Left cardiac atrium (tissue), 4 donors: Measurements from ENCODE around the gene ARHGAP21. TPM values are rescaled to one million over a fixed set of nuclear protein-coding genes. Genes with fewer than 3 reads are reported as not detected.
"Not testable (repeated sequence)": the region's sequence is repeated elsewhere in the genome, so short reads cannot be mapped to it uniquely, and the experiment has no call there.

Source experiments
- ATAC-seq, 2 donors: fragments of 200-7000 bp; cut with Tn5 transposase; one replicate each; pipeline ENCODE4 v1.9.1; 2020; ENCODE audit warnings: mild to moderate bottlenecking in 2 of 2, moderate library complexity in 2 of 2
- DNase-seq: peaks from one replicate; pipeline ENCODE4 v3.0.0-alpha.2; 2020
- intact Hi-C, 2 donors: fragments of 100-400 bp; cut with DNase I; formaldehyde crosslinking; loops; one replicate each; pipeline versions ENCODE4 v1.14.1 to v1.15.1; 2022 to 2023
- total RNA-seq, 2 donors: library from RNA; stranded (reverse); fragmentation: NEBNext Ultra II Directional; extraction: Animal tissue kit (Norgen Biotek cat#: 25700); gene quantifications; one replicate each; pipeline ENCODE4 v1.2.1, GENCODE V29; 2021
- donor health status: DM: no; HTN: yes; CAD: no.
- donor health status: DM: no; HTN: yes; CAD: no; lungs with severe emphysema.
- donor health status: DM: yes; HTN: yes; CAD: no.
- donor health status: Dilated cardiomyopathy.

Gene ARHGAP21
- total RNA-seq, 2 donors from 2014 or later: 44.7 to 57.9 TPM

GRCh38 chr10:24652381-24652957, 71.2 kb downstream of the ARHGAP21 start:
- intact Hi-C loops: no loop called here
- ATAC-seq: no peak
- no peak for DNase-seq

DNA sequence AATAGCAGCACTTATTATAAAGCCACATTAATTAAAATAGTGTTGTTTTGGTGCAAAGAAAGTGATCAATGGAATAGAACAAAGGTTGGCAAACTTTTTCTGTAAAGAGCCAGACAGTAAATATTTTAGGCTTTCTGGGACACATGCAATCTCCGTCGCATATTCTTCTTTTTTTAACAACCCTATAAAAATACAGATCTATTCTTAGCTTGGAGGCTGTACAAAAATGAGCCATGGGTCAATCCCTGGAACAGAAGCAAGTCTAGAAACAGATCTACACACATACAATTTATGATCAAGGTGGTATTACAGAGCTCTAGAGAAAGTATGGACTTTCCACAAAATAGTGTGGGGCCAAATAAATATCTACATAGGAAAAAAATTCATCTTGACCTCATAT, 71.8 kb downstream of the ARHGAP21 start:
- intact Hi-C loops: no loop called here
- DNase-seq: no peak
- peak in 1 of 2 donors; percentile 30 for ATAC-seq

DNA sequence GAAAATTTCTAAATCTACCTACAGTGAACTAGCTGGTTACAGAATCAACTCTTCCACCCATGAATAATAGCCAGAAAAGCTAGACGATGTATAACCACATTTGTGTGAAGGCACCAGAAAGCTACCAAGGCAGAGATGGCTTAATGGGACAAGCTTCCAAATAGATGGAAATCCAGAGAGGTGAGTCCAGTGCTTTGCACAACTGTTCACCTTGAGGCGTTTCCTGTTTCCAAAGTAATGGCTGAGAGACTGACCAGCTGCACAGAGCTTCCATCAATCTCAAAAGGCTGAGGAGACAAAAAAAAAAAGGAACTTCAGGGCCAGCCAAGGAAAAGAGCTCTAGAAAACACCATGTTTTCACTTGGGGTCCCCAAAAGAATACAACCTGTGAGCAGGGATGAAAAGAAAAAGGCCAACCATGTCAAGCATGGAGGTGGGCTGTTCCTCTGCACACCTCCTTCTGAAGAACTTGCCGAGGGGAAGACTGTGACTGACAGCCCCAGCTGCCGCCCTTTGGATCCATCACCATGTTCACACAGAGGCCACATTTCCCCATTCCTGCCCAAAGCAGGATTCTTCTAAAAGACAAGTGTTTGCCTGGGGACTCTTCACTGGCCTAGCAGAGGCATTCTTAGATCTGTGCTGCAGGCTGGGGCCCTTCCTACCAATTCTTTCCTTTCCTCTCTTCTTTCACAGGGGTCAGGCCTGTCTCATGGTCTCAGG, 72.9 kb downstream of the ARHGAP21 start:
- DNase-seq (no peak), ATAC-seq (no peak)
- intact Hi-C loops: no loop called here

DNA sequence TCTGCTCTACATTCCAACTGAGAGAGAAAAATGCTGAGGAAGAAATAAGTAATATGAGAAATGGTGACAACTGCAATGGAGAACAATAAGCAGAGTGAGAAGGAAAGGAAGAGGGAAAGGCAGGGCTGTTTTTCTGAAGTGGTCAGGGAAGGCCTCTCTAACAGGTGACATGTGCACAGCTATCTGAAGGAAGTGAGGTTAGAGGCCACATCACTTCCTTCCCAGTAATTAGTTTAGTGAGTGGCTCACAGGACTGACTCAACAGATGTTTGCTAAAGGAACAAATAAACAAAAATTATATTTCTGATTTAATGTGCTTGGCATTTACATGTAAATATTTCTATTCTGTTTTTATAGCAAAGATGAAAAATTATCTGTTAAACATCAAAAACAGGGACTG, 77.9 kb downstream of the ARHGAP21 start:
- intact Hi-C loops: loop anchor here in 1 of 2 donors (10.0 kb wide), 2 partner anchors 79 to 339 kb away; partner anchors contain the start of gene ARHGAP21
- no peak for DNase-seq
- no peak for ATAC-seq

DNA sequence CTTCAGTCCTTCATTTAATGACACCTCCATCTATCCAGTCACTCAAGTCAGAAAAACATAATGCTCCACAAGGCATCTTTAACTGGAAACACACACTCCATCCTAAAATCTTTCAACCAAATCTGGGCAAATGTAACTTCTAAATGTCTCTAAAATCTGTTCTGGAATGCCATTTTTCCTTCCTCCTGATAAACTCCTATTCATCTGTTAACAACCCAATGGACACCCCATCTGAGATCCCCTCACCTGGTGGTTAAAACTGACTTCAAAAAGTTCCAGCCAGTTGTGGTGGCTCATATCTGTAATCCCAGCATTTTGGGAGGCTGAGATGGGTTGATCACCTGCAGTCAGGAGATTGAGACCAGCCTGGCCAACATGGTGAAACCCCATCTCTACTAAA, 78.7 kb downstream of the ARHGAP21 start:
- intact Hi-C loops: loop anchor here in 1 of 2 donors (10.0 kb wide), 2 partner anchors 80 to 340 kb away; partner anchors contain the start of gene ARHGAP21
- ATAC-seq: no peak
- DNase-seq: no peak

DNA sequence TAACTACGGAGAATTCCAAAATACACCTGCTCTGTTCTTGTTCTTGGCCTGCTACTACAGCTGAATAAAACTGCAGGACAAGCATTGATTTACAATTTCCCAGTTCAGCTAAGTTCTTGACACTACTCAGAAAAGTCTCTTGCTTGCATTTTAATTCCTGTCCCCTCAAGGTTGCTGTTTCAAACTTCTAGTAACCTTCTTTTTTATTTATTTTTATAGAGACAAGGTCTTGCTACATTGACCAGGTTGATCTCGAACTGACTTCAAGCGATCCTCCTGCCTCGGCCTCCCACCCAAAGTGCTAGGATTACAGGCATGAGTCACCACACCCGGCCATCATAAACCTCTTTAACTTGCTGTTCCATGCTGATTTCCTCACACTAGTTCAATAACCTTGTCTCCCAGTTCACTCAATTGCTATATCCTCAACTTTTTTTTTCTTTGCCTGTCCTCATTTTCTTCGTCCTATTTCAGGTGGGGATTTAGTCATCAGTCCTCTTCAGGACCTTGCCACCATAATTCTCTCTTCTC, 79.9 kb downstream of the ARHGAP21 start:
- DNase-seq (no peak), ATAC-seq (no peak)
- intact Hi-C loops: loop anchor here (2.0 to 10.0 kb wide), 5 partner anchors 81 to 439 kb away; partner anchors contain the start of gene ARHGAP21 (in 1 of the 2)

DNA sequence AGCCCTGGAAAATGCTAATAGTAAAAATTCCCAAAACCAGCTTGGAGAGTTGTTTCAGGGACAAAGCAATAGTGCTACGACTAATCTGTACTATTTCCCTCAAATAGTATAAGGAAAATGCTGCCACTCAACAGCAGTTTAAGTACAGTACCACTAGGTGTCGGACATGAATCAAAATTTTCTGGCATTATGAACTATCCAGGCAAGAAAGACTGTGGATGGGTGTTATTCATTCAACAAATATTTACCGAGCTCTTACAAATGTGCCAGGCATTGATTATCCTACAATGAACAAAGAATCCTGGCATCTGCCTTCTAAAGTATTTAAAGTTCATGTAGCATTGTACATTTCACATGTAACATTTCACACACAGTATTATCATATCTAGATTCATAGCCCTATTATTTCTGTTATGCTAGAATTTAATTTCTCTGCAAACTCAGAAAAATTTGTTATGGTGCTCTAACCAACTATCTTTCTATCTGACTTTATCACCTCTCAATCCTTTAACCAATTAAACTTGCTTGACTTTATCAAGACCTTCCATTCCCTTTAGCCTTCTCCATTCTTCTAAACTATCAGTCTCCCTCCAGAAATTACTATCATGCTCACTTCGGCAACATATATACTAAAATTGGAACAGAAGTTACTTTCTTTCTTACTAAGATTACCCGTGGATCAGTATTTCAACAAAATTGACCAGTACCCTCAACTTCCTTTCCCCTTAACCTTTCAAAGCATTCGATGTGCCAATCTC, 80.6 kb downstream of the ARHGAP21 start:
- ATAC-seq (peak; percentile 86 to 95), DNase-seq (no peak)
- intact Hi-C loops: loop anchor here (2.0 to 10.0 kb wide), 5 partner anchors 82 to 439 kb away; partner anchors contain the start of gene ARHGAP21 (in 1 of the 2)

DNA sequence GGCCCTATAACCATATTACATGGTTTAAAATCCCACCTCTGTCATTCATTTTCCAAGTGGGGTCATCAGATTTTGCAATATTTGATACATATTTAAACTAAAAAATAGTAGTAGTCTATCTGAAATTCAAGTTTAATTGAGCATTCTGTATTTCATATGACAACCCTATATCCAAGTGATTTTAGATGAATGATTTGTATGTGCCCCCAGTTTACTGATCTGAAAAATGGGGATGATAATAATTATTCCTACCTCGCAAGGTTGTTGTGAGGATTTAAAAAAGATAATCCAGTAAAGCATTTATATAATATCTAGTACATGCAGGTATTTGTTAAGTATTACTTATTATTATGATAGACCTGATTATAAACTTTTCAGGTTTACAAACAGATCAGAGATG, 84.6 kb downstream of the ARHGAP21 start:
- ATAC-seq (no peak), DNase-seq (no peak)
- intact Hi-C loops: loop anchor here in 1 of 2 donors (10.0 kb wide), 1 partner anchor 446 kb away; no protein-coding TSS in a partner anchor

DNA sequence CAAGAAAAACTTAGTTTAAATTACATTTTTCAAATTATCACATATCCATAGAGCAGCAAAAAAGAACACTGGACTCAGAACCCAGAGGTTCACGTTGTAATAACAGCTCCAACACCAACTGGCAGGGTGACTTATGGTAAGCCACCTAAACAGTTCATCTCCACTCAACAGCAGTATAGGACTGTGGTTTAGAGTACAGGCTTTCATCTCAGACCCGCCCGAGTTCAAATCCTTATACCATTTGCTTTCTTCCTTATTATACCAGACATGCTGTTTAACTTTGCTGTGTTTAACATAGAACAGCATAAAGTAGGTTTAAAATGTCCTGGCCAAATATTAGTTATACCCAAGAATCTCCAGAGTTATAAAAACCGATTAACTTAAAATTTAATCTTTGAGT, 97.9 kb downstream of the ARHGAP21 start:
- ATAC-seq: no peak
- intact Hi-C loops: no loop called here
- DNase-seq: no peak

- ATAC-seq (no peak), DNase-seq (no peak)
- intact Hi-C loops: no loop called here
Observed at GRCh38 chr10:24623383-24623782, 100.3 kb downstream of the ARHGAP21 start.

GRCh38 chr10:24622781-24623301, 100.8 kb downstream of the ARHGAP21 start:
- intact Hi-C loops: no loop called here
- no peak for ATAC-seq
- no peak for DNase-seq

DNA sequence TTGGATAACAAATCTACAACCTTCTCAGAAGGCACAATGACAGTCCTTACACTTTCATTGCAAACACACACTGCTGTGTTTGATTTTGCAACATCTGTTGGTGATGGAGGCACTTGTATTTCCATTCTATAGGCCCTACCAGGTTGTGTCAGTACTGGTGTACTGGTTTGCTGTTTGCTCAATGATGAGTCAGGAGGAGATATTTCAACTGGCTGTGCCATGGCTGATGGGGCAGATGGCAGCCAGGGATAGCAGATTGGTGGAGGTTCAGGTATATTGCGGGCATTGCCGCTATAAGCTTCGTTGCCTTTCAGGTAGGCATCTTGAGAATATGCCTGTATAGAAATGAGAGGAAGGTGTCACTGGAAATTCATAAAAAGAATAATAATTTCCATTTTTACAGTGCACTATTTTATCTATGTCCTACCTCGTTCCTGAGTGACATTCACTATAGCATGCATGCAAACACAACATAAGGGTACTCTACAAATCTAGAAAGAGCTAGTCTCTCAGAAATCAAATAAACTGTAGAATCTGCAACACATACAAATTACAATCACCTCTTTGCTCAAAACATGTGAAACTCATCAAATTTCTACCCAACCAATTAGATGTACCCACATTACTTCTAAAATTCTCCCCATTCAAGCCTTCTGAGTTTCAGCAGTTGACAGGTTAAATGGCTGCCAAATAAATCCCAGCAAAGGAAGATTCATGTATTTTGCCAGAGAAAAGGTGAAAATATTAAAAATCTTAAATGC, 102.5 kb downstream of the ARHGAP21 start:
- DNase-seq, intact Hi-C loops, ATAC-seq: not testable (repeated sequence)

GRCh38 chr10:24619994-24620310, 103.7 kb downstream of the ARHGAP21 start:
- peak in 1 of 2 donors; percentile 41 for ATAC-seq
- not testable (repeated sequence) for DNase-seq
- intact Hi-C loops: loop anchor here in 1 of 2 donors (5.0 kb wide), 1 partner anchor 462 kb away; no protein-coding TSS in a partner anchor

DNA sequence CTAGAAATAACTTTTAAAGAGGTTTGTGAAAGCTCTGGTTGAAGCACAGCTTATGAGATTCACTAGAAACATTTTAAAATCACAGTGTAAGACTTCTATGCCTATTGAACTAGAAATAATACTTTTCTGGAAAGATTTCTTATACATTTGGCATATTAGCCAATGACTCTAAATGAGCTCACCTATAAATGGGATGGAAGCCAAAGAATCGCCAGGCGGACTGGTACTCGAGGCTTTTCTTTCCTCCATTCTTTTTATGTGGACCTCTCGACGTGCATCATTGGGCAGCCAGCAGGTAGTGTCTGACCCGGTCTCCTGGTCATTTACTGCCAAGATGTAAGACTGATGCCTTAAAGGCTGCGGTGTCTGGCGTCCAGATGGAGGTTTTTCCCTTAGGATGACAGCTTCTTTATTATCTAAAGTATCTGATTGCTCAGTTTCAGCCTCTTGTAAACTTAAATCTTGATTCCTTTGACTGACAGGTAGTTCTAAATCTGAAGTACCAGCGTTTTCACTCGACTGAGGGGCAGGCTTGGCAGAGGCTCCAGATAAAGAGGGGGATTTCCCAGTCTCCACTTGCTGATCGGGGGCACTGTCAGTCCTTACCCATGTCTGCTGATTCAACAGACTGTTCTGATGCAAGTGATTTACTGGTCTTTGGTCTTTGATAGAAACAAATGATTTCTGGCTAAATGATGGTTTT, 104.2 kb downstream of the ARHGAP21 start:
- not testable (repeated sequence) for ATAC-seq, DNase-seq
- intact Hi-C loops: loop anchor here in 1 of 2 donors (5.0 kb wide), 1 partner anchor 463 kb away; no protein-coding TSS in a partner anchor

GRCh38 chr10:24618401-24618800, 105.3 kb downstream of the ARHGAP21 start:
- no peak for DNase-seq
- no peak for ATAC-seq
- intact Hi-C loops: loop anchor here in 1 of 2 donors (5.0 kb wide), 1 partner anchor 464 kb away; no protein-coding TSS in a partner anchor

DNA sequence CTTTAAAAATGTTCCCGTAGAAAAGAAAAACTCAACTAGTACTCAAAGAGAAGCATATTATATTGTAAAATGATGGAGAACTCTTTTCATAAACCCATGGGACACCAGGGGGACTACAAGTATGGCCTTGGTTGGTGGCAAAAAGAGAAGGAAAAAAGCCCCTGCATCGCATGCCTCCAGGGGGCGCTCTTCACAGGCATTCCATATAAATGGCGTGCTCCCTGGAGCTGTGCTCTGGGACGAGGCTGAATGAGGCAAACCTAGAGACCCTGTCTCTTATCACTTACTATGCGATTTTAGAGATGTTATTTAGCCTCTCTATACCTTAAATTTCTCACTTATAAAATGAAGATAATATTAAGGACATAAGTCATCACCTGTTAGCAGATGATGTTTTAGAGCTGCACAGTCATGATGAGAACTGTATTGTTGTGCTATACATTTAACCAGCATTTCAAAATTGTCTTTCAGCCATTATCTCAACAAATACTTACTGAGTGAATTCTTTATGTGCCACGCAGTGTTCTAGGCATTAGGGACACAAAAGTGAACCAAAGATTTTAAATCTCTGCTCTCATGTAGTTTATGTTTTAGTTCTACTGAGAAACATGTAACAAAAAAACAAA, 105.8 kb downstream of the ARHGAP21 start:
- peak; percentile 54 for DNase-seq
- peak; percentile 48 to 50 for ATAC-seq
- intact Hi-C loops: loop anchor here in 1 of 2 donors (5.0 kb wide), 1 partner anchor 464 kb away; no protein-coding TSS in a partner anchor

- DNase-seq (no peak), ATAC-seq (no peak)
- intact Hi-C loops: loop anchor here in 1 of 2 donors (5.0 kb wide), 1 partner anchor 466 kb away; no protein-coding TSS in a partner anchor
Observed at GRCh38 chr10:24616536-24616935, 107.2 kb downstream of the ARHGAP21 start.
